ENCODE measurements around the gene DNAJC12. TPM values are rescaled to one million over a fixed set of nuclear protein-coding genes. Genes with fewer than 3 reads are reported as not detected.
"Not testable (repeated sequence)": the region's sequence is repeated elsewhere in the genome, so short reads cannot be mapped to it uniquely, and the experiment has no call there.

Gene DNAJC12
- total RNA-seq, 2 donors from 2014 or later, result 10.7 TPM

- no peak for DNase-seq
- peak; percentile 59 for ATAC-seq
- intact Hi-C loops (cut with DNase I, micrococcal nuclease), result no loop called here
Observed at GRCh38 chr10:67803588-67804394, 34.2 kb downstream of the DNAJC12 start.

GRCh38 chr10:67802767-67803538, 35.0 kb downstream of the DNAJC12 start:
- intact Hi-C loops (cut with DNase I, micrococcal nuclease), result no loop called here
- DNase-seq (no peak), ATAC-seq (peak; percentile 70)

- intact Hi-C loops (cut with DNase I, micrococcal nuclease), result no loop called here
- no peak for ATAC-seq
- no peak for DNase-seq
Observed at GRCh38 chr10:67801118-67801517, 36.9 kb downstream of the DNAJC12 start.

- ATAC-seq, result no peak
Observed at GRCh38 chr10:67794909-67795460, 43.0 kb downstream of the DNAJC12 start.

GRCh38 chr10:67794256-67794655, 43.7 kb downstream of the DNAJC12 start:
- no peak for DNase-seq
- ATAC-seq, result no peak
- intact Hi-C loops (cut with DNase I, micrococcal nuclease), result no loop called here

More at GRCh38 chr10:67794909-67795460, 43.0 kb downstream of the DNAJC12 start:
- no peak for DNase-seq
- intact Hi-C loops (cut with DNase I, micrococcal nuclease), result no loop called here

- ATAC-seq (no peak), DNase-seq (no peak)
- intact Hi-C loops (cut with DNase I, micrococcal nuclease), result no loop called here
Observed at GRCh38 chr10:67793313-67793712, 44.7 kb downstream of the DNAJC12 start.

GRCh38 chr10:67792653-67793052, 45.3 kb downstream of the DNAJC12 start:
- no peak for ATAC-seq
- intact Hi-C loops (cut with DNase I, micrococcal nuclease), result no loop called here
- DNase-seq, result no peak

- DNase-seq (no peak), ATAC-seq (no peak)
- intact Hi-C loops (cut with DNase I, micrococcal nuclease), result no loop called here
Observed at GRCh38 chr10:67790534-67791408, 47.2 kb downstream of the DNAJC12 start.

- no peak for DNase-seq
- no peak for ATAC-seq
- intact Hi-C loops (cut with DNase I, micrococcal nuclease), result no loop called here
Observed at GRCh38 chr10:67789769-67790168, 48.2 kb downstream of the DNAJC12 start.

- peak; percentile 51 to 85 for DNase-seq
- intact Hi-C loops (cut with DNase I, micrococcal nuclease), result no loop called here
- peak; percentile 74 for ATAC-seq
Observed at GRCh38 chr10:67788028-67788886, 49.7 kb downstream of the DNAJC12 start.

- ATAC-seq (peak; percentile 44), DNase-seq (no peak)
- intact Hi-C loops (cut with DNase I, micrococcal nuclease), result no loop called here
Observed at GRCh38 chr10:67785098-67785497, 52.9 kb downstream of the DNAJC12 start.

- intact Hi-C loops (cut with DNase I, micrococcal nuclease), result no loop called here
- DNase-seq, result no peak
- no peak for ATAC-seq
Observed at GRCh38 chr10:67784474-67784873, 53.5 kb downstream of the DNAJC12 start.

- intact Hi-C loops (cut with DNase I, micrococcal nuclease), result no loop called here
- no peak for DNase-seq
Observed at GRCh38 chr10:67783606-67784294, 54.2 kb downstream of the DNAJC12 start.

GRCh38 chr10:67782530-67782929, 55.5 kb downstream of the DNAJC12 start:
- no peak for ATAC-seq
- intact Hi-C loops (cut with DNase I, micrococcal nuclease), result no loop called here

More at GRCh38 chr10:67783606-67784294, 54.2 kb downstream of the DNAJC12 start:
- peak; percentile 64 for ATAC-seq

GRCh38 chr10:67780759-67781538, 57.0 kb downstream of the DNAJC12 start:
- ATAC-seq, result peak; percentile 65
- intact Hi-C loops (cut with DNase I, micrococcal nuclease), result no loop called here
- DNase-seq, result no peak

More at GRCh38 chr10:67782530-67782929, 55.5 kb downstream of the DNAJC12 start:
- no peak for DNase-seq

- intact Hi-C loops (cut with DNase I, micrococcal nuclease); ATAC-seq; DNase-seq: not testable (repeated sequence)
Observed at GRCh38 chr10:67780204-67780621, 57.8 kb downstream of the DNAJC12 start.

Measured in left colon (tissue), 2 donors.